Keratinocyte (primary cell): ENCODE measurements around the gene TMEM132D. TPM values are rescaled to one million over a fixed set of nuclear protein-coding genes. Genes with fewer than 3 reads are reported as not detected.

Source experiments
- DNase-seq: peaks from one replicate; pipeline ENCODE4 v3.0.0-alpha.2; 2011; ENCODE audit warnings: low read depth, missing footprints, low spot score
- FAIRE-seq: peaks from 2 replicates; lab custom pipeline; 2011; peaks lifted over from hg19 to GRCh38; lab: Jason Lieb, UNC
- H2AFZ ChIP-seq: 2 replicates; pipeline ENCODE4 v1.6.0; 2012; ENCODE audit warnings: low read length, control low read depth, inconsistent platforms; ENCODE audit not compliant: control insufficient read depth
- H3K27ac ChIP-seq: 2 replicates; pipeline ENCODE4 v1.5.1; 2011; ENCODE audit warnings: low read length; ENCODE audit not compliant: control insufficient read depth, insufficient read depth
- H3K27me3 ChIP-seq: 3 replicates; pipeline ENCODE4 v1.6.0; 2011; ENCODE audit warnings: low read length; ENCODE audit not compliant: control insufficient read depth, insufficient read depth; ENCODE audit errors: extremely low read depth
- H3K36me3 ChIP-seq, 2 experiments: 2 replicates in 1 of 2; 3 replicates in 1 of 2; pipeline ENCODE4 v1.5.1; 2011; ENCODE audit warnings: low read length in 2 of 2, mild to moderate bottlenecking in 1 of 2; ENCODE audit not compliant: control insufficient read depth in 2 of 2, insufficient read depth in 2 of 2; ENCODE audit errors: extremely low read depth in 1 of 2
- H3K4me1 ChIP-seq: 3 replicates; pipeline ENCODE4 v1.5.1; 2011; ENCODE audit warnings: low read length; ENCODE audit not compliant: control insufficient read depth, insufficient read depth; ENCODE audit errors: extremely low read depth
- H3K4me2 ChIP-seq: 3 replicates; pipeline ENCODE4 v1.6.0; 2011; ENCODE audit warnings: low read depth, low read length; ENCODE audit not compliant: control insufficient read depth, insufficient read depth; ENCODE audit errors: extremely low read depth
- H3K4me3 ChIP-seq, 3 experiments: fragments of 200-600 bp in 1 of 3; sonication (generic) in 1 of 3; 2 replicates in 2 of 3; 3 replicates in 1 of 3; pipeline ENCODE4 v1.5.1; 2011 to 2016; ENCODE audit warnings: low read length in 3 of 3, mild to moderate bottlenecking in 3 of 3, control low read depth in 2 of 3, inconsistent platforms in 1 of 3, low read depth in 1 of 3, mixed read lengths in 1 of 3, mixed run types in 1 of 3, moderate library complexity in 1 of 3; ENCODE audit not compliant: control insufficient read depth in 2 of 3, insufficient read depth in 2 of 3; ENCODE audit errors: extremely low read depth in 1 of 3
- H3K79me2 ChIP-seq: 2 replicates; pipeline ENCODE4 v1.6.0; 2012; ENCODE audit warnings: low read length; ENCODE audit not compliant: control insufficient read depth, insufficient read depth
- H3K9ac ChIP-seq: 3 replicates; pipeline ENCODE4 v1.6.0; 2011; ENCODE audit warnings: low read length; ENCODE audit not compliant: control insufficient read depth, insufficient read depth; ENCODE audit errors: extremely low read depth
- H3K9me1 ChIP-seq: 3 replicates; pipeline ENCODE4 v1.6.0; 2011; ENCODE audit warnings: low read length; ENCODE audit not compliant: control insufficient read depth, insufficient read depth; ENCODE audit errors: extremely low read depth
- H3K9me3 ChIP-seq: 2 replicates; pipeline ENCODE4 v1.5.1; 2012; ENCODE audit warnings: low read depth, low read length; ENCODE audit not compliant: control insufficient read depth
- H4K20me1 ChIP-seq: 3 replicates; pipeline ENCODE4 v1.6.0; 2011; ENCODE audit warnings: low read length; ENCODE audit not compliant: control insufficient read depth, insufficient read depth; ENCODE audit errors: extremely low read depth
- CTCF ChIP-seq, 3 experiments: IDR thresholded peaks in 1 of 3; conservative IDR thresholded peaks in 1 of 3; optimal IDR thresholded peaks in 1 of 3; 2 replicates in 2 of 3; 3 replicates in 1 of 3; pipeline versions ENCODE3 to v1.5.1; 2011; ENCODE audit warnings: low read length in 3 of 3, mild to moderate bottlenecking in 3 of 3, moderate library complexity in 2 of 3, control low read depth in 1 of 3, inconsistent platforms in 1 of 3; ENCODE audit not compliant: insufficient read depth in 2 of 3; ENCODE audit errors: extremely low read depth in 1 of 3
- EZH2 ChIP-seq: IDR thresholded peaks from one replicate; pipeline ENCODE4 v1.6.1; 2012; ENCODE audit warnings: inconsistent platforms, mild to moderate bottlenecking, low read length, moderate library complexity
- dilution Hi-C: fragments of 300-500 bp; cut with MboI; formaldehyde crosslinking; loops from one replicate; pipeline ENCODE4 v1.7.0; 2020; ENCODE audit warnings: low sequenced_read_pairs; ENCODE audit not compliant: extremely low pct_ligation_motif_present
- polyA plus RNA-seq, 5 experiments: library from polyadenylated mRNA; depleted of rRNA in 3 of 5; stranded (reverse) in 3 of 5; stranded (forward) in 1 of 5; unstranded in 1 of 5; fragments of >200 nt; gene quantifications; 1 replicate in 1 of 5; 2 replicates in 3 of 5; 3 replicates in 1 of 5; pipeline versions ENCODE4 v1.2.1 to v1.2.3, GENCODE V29; 2011 to 2012; ENCODE audit warnings: missing spikeins in 2 of 5, low read depth in 1 of 5, low replicate concordance in 1 of 5

TMEM132D gene
- polyA plus RNA-seq, 1 donor (not counting 4 experiments of a cell fraction or from before 2014, with no cell fraction given) = not detected

GRCh38 chr12:129659961-129660622 is 243.7 kb downstream of the TMEM132D start:
- peak; percentile 71 for FAIRE-seq
- TF ChIP-seq EZH2 (no peak), CTCF (optimal IDR thresholded peaks at IDR 0.05 in 1 of 3, IDR thresholded peaks at IDR 0.05 in 1 of 3, conservative IDR thresholded peaks at IDR 0.05 in 1 of 3; ENCODE audit: extremely low read depth in 1 of 3, insufficient read depth in 2 of 3, low read length in 3 of 3) (no peak)
- Histone ChIP-seq H2AFZ (peak overlapping the region; percentile 30), H3K27me3 (no peaks in the 10 kb centered on the region), H4K20me1 (no peaks in the 10 kb centered on the region), H3K36me3 (no peaks in the 10 kb centered on the region), H3K9me1 (no peaks in the 10 kb centered on the region), H3K27ac (peak overlapping the region; percentile 19), H3K79me2 (no peaks in the 10 kb centered on the region), H3K4me1 (no peaks in the 10 kb centered on the region), H3K4me2 (peak overlapping the region; percentile 22), H3K9ac (no peak overlapping the region), H3K9me3 (no peaks in the 10 kb centered on the region), H3K4me3 (no peak overlapping the region)
- dilution Hi-C loops = no loop called here
- no peak for DNase-seq

- Histone ChIP-seq H3K79me2 (no peaks in the 10 kb centered on the region), H3K27me3 (no peaks in the 10 kb centered on the region), H3K9me1 (no peaks in the 10 kb centered on the region), H3K4me3 (no peak overlapping the region), H3K9me3 (peaks cover 3% of the 10 kb centered on the region), H3K4me2 (no peak overlapping the region), H3K4me1 (no peaks in the 10 kb centered on the region), H4K20me1 (no peaks in the 10 kb centered on the region), H3K36me3 (no peaks in the 10 kb centered on the region), H2AFZ (no peak overlapping the region), H3K9ac (no peak overlapping the region), H3K27ac (no peak overlapping the region)
- FAIRE-seq (no peak), DNase-seq (no peak)
- dilution Hi-C loops = no loop called here
- no peak for TF ChIP-seq EZH2
- TF ChIP-seq CTCF (optimal IDR thresholded peaks at IDR 0.05 in 1 of 3, IDR thresholded peaks at IDR 0.05 in 1 of 3, conservative IDR thresholded peaks at IDR 0.05 in 1 of 3; ENCODE audit: extremely low read depth in 1 of 3, insufficient read depth in 2 of 3, low read length in 3 of 3) = no peak
Observed at GRCh38 chr12:129657179-129657578, 246.6 kb downstream of the TMEM132D start.
